HG03521 (cell line): Measurements from ENCODE around the gene AIFM1.

Source experiments
- ATAC-seq: cut with Tn5 transposase; IDR thresholded peaks from one replicate; pipeline ENCODE4 v1.9.1; 2021; ENCODE audit warnings: mild to moderate bottlenecking, moderate library complexity; ENCODE audit not compliant: unreplicated experiment

The AIFM1 gene

DNA sequence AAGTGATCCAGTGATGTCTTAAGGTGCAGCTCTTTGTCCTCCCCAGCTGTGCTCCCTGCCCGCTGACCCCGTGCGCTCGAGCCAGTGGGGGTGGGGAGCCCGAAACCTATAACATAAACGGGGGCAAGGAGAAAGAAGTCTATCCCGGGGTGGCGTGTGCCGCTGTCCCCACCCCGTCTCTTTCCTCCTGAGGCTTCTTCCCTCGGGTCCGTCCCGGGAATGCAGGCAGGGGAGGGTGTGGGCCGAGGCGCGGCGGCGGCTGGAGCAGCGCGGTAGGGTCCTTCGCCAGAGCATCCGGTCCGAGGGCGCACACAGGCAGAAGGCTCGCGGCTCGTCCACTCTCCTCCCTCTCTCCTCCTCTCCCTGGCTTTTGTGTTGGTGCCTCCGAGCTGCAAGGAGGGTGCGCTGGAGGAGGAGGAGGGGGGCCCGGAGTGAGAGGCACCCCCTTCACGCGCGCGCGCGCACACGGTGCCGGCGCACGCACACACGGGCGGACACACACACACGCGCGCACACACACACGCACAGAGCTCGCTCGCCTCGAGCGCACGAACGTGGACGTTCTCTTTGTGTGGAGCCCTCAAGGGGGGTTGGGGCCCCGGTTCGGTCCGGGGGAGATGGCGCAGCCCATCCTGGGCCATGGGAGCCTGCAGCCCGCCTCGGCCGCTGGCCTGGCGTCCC, 5.9 kb upstream of the AIFM1 start, which contains the start of gene RAB33A:
TSS of gene RAB33A (plus strand) at position 517 of the 681 bp plus-strand sequence. CDS start at position 618, 101 bp downstream.
- no peak for ATAC-seq

DNA sequence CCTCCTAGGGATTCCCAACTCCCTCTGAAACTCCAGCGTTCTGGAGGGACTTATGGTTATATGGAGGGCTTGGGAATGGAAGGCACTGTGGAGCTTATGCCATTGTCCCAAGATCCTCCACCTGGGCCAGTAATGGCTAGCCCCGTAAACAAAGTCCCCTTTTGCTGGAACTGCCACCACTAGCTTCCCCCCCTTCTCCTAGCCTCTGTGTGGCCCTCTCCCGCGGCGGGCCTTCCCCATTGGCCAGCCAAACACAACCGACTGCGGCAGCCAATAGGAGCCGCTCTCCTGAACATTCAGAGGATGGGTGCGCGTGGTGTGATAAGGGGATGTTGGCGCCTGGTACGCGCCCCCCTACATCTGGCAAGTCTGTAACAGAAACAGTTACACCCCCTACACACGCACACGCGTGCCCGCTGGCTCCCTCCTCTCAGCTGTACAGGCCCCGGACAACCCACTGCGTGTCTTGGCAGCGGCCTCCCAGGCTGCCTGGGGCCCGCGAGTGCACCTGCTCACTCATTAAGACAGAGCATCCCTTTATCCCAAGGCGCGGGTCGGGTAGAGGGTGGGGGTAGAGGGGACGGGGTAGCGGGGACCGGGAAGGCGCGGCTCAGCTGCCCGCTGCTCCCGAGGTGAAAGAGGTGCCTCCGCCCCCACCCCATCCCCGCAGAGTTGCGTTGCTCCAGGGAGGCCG, 5.3 kb upstream of the AIFM1 start:
- ATAC-seq: peak; percentile 67

DNA sequence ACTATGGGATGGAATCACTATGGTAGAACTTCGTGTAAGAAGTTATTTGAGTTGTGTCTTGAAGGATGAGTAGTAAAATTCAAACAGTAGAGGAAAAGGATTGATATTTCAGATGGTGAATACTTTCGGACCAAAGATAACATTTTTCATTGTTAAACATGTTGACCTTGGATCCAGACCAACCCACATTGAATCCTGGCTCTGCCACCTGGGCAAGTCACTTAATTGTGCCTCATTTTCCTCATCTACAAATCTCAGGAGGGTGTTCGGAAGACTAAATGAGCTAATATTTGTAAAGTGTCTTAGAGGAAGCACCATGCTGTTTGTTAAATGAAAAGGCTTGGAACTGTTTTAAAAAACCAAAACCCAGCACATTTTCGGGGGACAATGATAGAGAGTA, 1.4 kb upstream of the AIFM1 start:
- ATAC-seq: no peak

DNA sequence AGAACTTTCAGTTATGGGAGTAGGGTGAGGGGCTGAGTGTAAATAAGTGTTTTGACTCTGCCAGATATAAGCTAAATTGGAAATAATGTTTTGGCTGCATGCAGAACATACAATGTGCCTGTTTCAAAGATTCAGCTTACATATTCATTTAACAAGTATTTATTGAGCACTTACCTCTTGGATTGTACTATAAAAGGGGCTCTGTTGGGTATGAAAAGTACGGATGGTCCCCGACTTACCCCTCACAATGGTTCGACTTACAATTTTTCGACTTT, 799 bp upstream of the AIFM1 start:
- no peak for ATAC-seq

DNA sequence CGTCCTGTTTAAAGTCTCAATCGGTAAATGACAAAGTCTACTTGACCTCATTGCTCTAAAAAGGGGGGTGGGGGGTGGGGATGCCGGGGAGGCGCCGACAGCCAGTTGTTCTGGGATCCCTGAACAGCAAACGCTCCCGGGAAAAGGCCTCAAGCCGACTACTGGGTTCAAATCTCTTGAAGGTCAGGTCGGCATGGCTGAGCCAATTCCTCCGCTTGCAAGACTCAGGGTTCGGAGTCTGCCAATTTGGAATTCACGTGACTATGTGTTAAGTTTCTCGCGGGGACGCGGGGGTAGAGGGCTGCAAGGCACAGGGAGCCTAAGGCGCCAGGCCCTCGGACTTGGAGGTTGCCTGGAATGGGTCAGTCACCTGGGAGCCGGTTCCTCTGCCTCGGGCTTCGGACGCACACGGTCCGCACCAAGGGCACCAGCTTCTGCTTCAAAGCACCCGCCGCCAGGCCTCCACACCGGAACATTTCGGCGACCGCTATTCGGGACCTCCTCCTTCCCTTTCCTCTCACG, 399 bp downstream of the AIFM1 start:
- no peak for ATAC-seq

DNA sequence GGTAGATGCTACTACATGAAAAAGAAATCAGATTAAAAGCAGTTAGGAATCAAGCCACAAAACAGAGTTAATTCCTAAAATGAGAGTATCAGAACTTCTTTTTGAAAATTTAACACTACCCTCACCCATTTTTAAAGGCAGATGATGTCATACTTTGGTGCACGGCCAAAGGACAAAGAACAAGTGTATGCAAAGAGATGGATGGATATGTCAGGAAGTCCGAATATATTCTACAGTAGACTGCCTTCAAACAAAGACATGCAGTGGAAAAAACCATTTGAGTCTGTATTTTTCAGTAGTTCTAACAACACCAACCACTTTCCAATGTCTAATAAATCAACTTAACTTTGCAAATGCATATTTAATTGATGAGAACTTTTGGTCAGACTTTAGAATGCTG, 2.2 kb downstream of the AIFM1 start:
- ATAC-seq: no peak

GRCh38 chrX:130162094-130162735, 3.4 kb downstream of the AIFM1 start:
- ATAC-seq: no peak

- ATAC-seq: no peak
These were observed 5.9 kb downstream of the AIFM1 start for GRCh38 chrX:130159776-130160175.

DNA sequence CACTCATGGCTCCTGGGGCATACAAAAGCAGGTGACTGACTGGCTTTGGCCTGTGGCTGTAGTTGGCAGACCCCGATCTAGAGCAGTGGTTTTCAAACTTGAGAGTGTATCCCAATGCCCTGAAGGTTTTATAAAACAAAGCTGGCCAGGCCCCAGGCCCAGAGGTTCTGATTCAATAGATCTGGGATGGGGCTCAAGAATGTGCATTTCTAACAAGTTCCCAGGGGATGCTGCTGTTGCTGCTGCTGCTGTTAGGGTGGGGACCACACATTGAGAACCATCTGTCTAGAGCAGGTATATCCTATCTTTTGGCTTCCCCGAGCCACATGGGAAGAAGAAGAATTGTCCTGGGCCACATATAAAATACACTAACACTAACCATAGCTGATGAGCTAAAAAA, 7.3 kb downstream of the AIFM1 start:
- no peak for ATAC-seq

DNA sequence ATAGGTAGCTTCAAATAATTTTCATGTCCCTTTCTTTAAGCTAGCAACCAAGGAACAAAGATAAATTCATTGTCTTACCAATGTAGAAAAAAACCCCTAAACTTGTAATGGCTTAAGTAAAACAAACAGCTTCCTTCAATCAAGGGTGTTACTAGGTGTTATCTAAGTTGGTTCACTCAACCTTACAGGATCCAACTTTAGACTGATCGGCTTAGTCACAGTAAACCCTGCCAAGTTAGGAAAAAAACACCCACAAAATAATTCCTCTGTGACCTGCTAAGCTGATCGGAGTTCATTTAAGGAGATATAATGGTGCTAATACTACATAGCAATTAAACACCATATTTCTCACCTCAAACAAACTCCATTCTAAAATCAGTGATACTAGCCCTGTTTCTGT, 10.1 kb downstream of the AIFM1 start:
- ATAC-seq: no peak

DNA sequence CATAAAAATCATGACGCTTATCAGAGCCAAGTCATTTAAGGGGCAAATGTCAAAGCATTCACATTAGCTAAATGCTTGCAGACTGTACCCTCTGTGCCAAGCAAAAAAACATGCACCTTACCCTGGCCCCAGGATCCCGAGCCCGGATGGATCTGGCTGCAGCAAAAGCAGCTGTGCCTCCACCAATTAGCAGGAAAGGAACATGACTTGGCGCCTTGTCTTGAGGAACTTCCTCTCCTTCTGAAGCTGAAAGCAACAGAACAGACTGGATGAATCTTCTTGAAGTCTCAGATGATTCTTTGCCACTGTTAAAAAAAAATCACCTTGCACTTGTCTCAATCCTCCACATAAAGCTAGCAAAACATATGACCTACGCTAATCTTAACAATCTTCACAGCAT, 18.0 kb downstream of the AIFM1 start:
- no peak for ATAC-seq

DNA sequence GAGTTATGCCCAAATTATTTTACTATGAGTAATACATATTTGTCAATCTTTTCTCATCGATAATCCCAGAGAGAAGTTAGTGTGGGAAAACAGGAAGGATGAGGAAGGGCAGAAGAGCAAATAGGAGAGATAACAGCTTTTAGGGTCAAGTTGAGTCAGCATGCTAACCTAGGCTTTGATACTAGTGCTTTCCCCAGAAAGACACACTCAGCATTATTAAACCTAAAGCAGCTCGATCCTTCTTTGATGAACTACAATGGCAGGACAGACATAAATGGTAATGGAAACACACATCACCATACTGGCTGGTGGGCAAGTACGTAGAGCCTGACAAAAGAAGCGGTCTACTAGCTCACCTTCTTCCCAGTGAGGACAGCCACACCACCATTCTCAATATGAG, 20.5 kb downstream of the AIFM1 start:
- ATAC-seq: no peak

- no peak for ATAC-seq
These were observed 21.1 kb downstream of the AIFM1 start for GRCh38 chrX:130144509-130144908.

GRCh38 chrX:130139474-130140201, 26.0 kb downstream of the AIFM1 start:
- no peak for ATAC-seq

DNA sequence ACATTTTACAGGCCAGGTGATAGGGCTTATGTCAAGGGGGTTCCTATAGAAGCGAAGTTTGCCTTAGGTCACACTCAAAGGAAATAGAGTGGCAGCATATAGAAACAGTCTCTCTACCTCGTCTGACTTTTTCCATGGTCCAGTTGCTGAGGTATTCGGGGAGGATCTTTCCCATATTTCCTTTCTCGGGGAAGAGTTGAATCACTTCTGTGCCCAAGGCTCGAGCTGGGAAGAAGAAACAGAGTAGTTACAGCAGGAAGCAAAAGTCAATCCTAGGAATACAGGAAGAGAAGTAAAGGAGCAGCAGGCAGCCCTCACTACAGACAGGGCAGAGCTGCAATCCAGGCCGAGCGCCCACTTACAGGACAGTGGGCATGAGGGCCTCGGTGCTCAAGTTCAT, 28.7 kb downstream of the AIFM1 start:
- no peak for ATAC-seq

GRCh38 chrX:130136496-130136895, 29.1 kb downstream of the AIFM1 start:
- no peak for ATAC-seq

DNA sequence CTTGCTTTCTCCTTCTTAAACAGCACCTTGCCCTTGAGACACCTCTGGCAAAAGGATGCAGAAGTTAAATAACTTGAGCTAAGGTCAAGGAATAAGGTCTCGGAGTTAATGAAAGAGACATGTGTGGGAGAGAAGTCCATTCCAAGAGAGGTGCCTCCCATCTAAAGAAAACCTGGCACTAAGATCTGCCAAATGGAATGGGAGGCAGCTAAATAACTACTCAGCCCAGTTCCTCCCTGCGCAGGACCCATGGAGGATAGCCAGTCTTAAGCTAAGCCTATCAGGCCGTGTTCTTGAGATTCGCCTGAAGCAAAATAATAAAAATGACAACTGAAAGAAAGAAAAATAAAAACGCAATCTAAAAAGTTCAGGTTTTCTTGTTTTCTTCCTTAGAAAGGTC, 34.7 kb downstream of the AIFM1 start:
- no peak for ATAC-seq

DNA sequence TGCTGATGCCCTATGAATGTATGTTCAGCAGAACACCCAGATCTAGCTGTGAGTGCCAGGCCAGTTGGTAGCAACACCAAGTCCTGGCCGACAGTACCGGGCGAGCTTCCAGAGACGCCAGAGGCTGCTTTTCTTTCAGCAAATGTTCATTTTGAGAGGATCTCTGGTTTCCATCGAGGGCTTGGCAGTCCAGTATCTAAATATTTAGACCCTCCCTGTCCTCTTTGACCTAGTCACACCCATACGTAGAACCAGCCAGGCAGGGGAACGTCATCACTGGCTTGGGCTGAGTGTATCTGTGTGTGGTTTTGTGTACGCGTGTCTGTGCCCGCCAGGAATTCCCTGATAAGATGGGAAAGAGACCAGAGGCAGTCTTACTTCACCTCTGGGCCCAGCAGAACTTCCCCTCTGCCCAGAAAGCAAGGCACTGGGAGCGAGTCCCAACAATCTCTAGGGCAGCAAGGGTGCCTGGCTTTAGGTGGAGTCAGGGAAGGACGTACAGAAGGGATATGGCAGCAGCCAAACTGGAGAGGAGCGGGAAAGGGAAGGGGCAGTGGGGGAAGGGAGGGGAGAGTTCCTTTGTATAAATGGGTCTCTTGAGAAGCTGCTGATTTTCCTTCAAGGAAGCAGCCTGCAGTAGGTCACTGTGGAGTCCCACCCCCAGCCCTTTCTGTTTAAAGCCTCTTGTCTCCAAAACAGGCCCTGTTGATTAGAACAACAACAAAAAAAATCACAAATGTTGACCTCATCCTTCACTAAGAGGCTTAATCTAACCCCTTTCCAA, 40.4 kb downstream of the AIFM1 start:
- ATAC-seq: no peak

- ATAC-seq: no peak
These were observed 41.1 kb downstream of the AIFM1 start for GRCh38 chrX:130124577-130124976.

GRCh38 chrX:130121505-130121800, 44.2 kb downstream of the AIFM1 start:
- ATAC-seq: no peak
